Measurements from ENCODE around the gene S1PR3.

S1PR3 gene

GRCh38 chr9:89008055-89008743, 16.9 kb downstream of the S1PR3 start:
- Histone ChIP-seq H3K27ac (ENCODE audit: low read depth, low read length) (no peak overlapping the region), H3F3A (ENCODE audit: control insufficient read depth, insufficient read depth) (no peaks in the 10 kb centered on the region), H3K9me2 (replicated peaks; ENCODE audit: control insufficient read depth, low read length) (no peaks in the 10 kb centered on the region), H3K4me2 (ENCODE audit: low read length) (no peak overlapping the region), H3K27me3 (ENCODE audit: control insufficient read depth, low read length) (0 out of 2 replicates have a peak, but pooled peaks cover 4% of the 10 kb centered on the region), H3K9me3 (ENCODE audit: control insufficient read depth, insufficient read depth, low read length) (no peaks in the 10 kb centered on the region), H3K4me1 (ENCODE audit: control insufficient read depth, low read length) (0 out of 2 replicates have a peak, but pooled peaks cover 4% of the 10 kb centered on the region), H4K20me1 (ENCODE audit: control insufficient read depth, insufficient read depth, low read depth, low read length) (0 out of 2 replicates have a peak, but pooled peaks cover 3% of the 10 kb centered on the region), H3K79me2 (ENCODE audit: control insufficient read depth, low read length) (no peaks in the 10 kb centered on the region), H3K4me3 (ENCODE audit: low read length) (no peak overlapping the region), H3K36me3 (ENCODE audit: control insufficient read depth, low read length) (no peaks in the 10 kb centered on the region)
- no peak for TF ChIP-seq EZH2phosphoT487 (IDR thresholded peaks at IDR 0.05; ENCODE audit: borderline replicate concordance, low read length)

- TF ChIP-seq EZH2phosphoT487 (IDR thresholded peaks at IDR 0.05; ENCODE audit: borderline replicate concordance, low read length) = no peak
- TF ChIP-seq CTCF (IDR thresholded peaks at IDR 0.05; ENCODE audit: low read depth, low read length, poor library complexity, severe bottlenecking) = peak; percentile 16
- H3K4me1 ChIP-seq (ENCODE audit: control insufficient read depth, low read length) = 0 out of 2 replicates have a peak, but pooled peaks cover 4% of the 10 kb centered on the region
- H3K9me2 ChIP-seq (replicated peaks; ENCODE audit: control insufficient read depth, low read length) = no peaks in the 10 kb centered on the region
- H3F3A ChIP-seq (ENCODE audit: control insufficient read depth, insufficient read depth) = no peaks in the 10 kb centered on the region
- H3K36me3 ChIP-seq (ENCODE audit: control insufficient read depth, low read length) = no peaks in the 10 kb centered on the region
- H4K20me1 ChIP-seq (ENCODE audit: control insufficient read depth, insufficient read depth, low read depth, low read length) = 0 out of 2 replicates have a peak, but pooled peaks cover 3% of the 10 kb centered on the region
- 0 out of 2 replicates have a peak, but pooled peaks cover 4% of the 10 kb centered on the region for H3K27me3 ChIP-seq (ENCODE audit: control insufficient read depth, low read length)
- H3K79me2 ChIP-seq (ENCODE audit: control insufficient read depth, low read length) = no peaks in the 10 kb centered on the region
- H3K4me3 ChIP-seq (ENCODE audit: low read length) = no peak overlapping the region
- H3K4me2 ChIP-seq (ENCODE audit: low read length) = no peak overlapping the region
- H3K9me3 ChIP-seq (ENCODE audit: control insufficient read depth, insufficient read depth, low read length) = no peaks in the 10 kb centered on the region
- no peak overlapping the region for H3K27ac ChIP-seq (ENCODE audit: low read depth, low read length)
Observed at GRCh38 chr9:89008744-89009545, 17.7 kb downstream of the S1PR3 start.

GRCh38 chr9:89009546-89009840, 18.2 kb downstream of the S1PR3 start:
- Histone ChIP-seq H3K9me2 (replicated peaks; ENCODE audit: control insufficient read depth, low read length) (no peaks in the 10 kb centered on the region), H3K79me2 (ENCODE audit: control insufficient read depth, low read length) (no peaks in the 10 kb centered on the region), H3K4me2 (ENCODE audit: low read length) (no peak overlapping the region), H3K4me1 (ENCODE audit: control insufficient read depth, low read length) (0 out of 2 replicates have a peak, but pooled peaks cover 4% of the 10 kb centered on the region), H3K36me3 (ENCODE audit: control insufficient read depth, low read length) (no peaks in the 10 kb centered on the region), H3K27me3 (ENCODE audit: control insufficient read depth, low read length) (0 out of 2 replicates have a peak, but pooled peaks cover 4% of the 10 kb centered on the region), H4K20me1 (ENCODE audit: control insufficient read depth, insufficient read depth, low read depth, low read length) (0 out of 2 replicates have a peak, but pooled peaks cover 3% of the 10 kb centered on the region), H3K27ac (ENCODE audit: low read depth, low read length) (no peak overlapping the region), H3F3A (ENCODE audit: control insufficient read depth, insufficient read depth) (no peaks in the 10 kb centered on the region), H3K4me3 (ENCODE audit: low read length) (no peak overlapping the region), H3K9me3 (ENCODE audit: control insufficient read depth, insufficient read depth, low read length) (no peaks in the 10 kb centered on the region)
- no peak for TF ChIP-seq CTCF (IDR thresholded peaks at IDR 0.05; ENCODE audit: low read depth, low read length, poor library complexity, severe bottlenecking)
- no peak for TF ChIP-seq EZH2phosphoT487 (IDR thresholded peaks at IDR 0.05; ENCODE audit: borderline replicate concordance, low read length)
